Keratinocyte (primary cell): ENCODE results near the gene SMG6. TPM values are rescaled to one million over a fixed set of nuclear protein-coding genes. Genes with fewer than 3 reads are reported as not detected.
"Not testable (repeated sequence)": the region's sequence is repeated elsewhere in the genome, so short reads cannot be mapped to it uniquely, and the experiment has no call there.

Experiments used
- DNase-seq: peaks from one replicate; pipeline ENCODE4 v3.0.0-alpha.2; 2011; ENCODE audit warnings: low read depth, missing footprints, low spot score
- FAIRE-seq: peaks from 2 replicates; lab custom pipeline; 2011; peaks lifted over from hg19 to GRCh38; lab: Jason Lieb, UNC
- H2AFZ ChIP-seq: 2 replicates; pipeline ENCODE4 v1.6.0; 2012; ENCODE audit warnings: low read length, control low read depth, inconsistent platforms; ENCODE audit not compliant: control insufficient read depth
- H3K27ac ChIP-seq: 2 replicates; pipeline ENCODE4 v1.5.1; 2011; ENCODE audit warnings: low read length; ENCODE audit not compliant: control insufficient read depth, insufficient read depth
- H3K27me3 ChIP-seq: 3 replicates; pipeline ENCODE4 v1.6.0; 2011; ENCODE audit warnings: low read length; ENCODE audit not compliant: control insufficient read depth, insufficient read depth; ENCODE audit errors: extremely low read depth
- H3K36me3 ChIP-seq, 2 experiments: 2 replicates in 1 of 2; 3 replicates in 1 of 2; pipeline ENCODE4 v1.5.1; 2011; ENCODE audit warnings: low read length in 2 of 2, mild to moderate bottlenecking in 1 of 2; ENCODE audit not compliant: control insufficient read depth in 2 of 2, insufficient read depth in 2 of 2; ENCODE audit errors: extremely low read depth in 1 of 2
- H3K4me1 ChIP-seq: 3 replicates; pipeline ENCODE4 v1.5.1; 2011; ENCODE audit warnings: low read length; ENCODE audit not compliant: control insufficient read depth, insufficient read depth; ENCODE audit errors: extremely low read depth
- H3K4me2 ChIP-seq: 3 replicates; pipeline ENCODE4 v1.6.0; 2011; ENCODE audit warnings: low read depth, low read length; ENCODE audit not compliant: control insufficient read depth, insufficient read depth; ENCODE audit errors: extremely low read depth
- H3K4me3 ChIP-seq, 3 experiments: fragments of 200-600 bp in 1 of 3; sonication (generic) in 1 of 3; 2 replicates in 2 of 3; 3 replicates in 1 of 3; pipeline ENCODE4 v1.5.1; 2011 to 2016; ENCODE audit warnings: low read length in 3 of 3, mild to moderate bottlenecking in 3 of 3, control low read depth in 2 of 3, inconsistent platforms in 1 of 3, low read depth in 1 of 3, mixed read lengths in 1 of 3, mixed run types in 1 of 3, moderate library complexity in 1 of 3; ENCODE audit not compliant: control insufficient read depth in 2 of 3, insufficient read depth in 2 of 3; ENCODE audit errors: extremely low read depth in 1 of 3
- H3K79me2 ChIP-seq: 2 replicates; pipeline ENCODE4 v1.6.0; 2012; ENCODE audit warnings: low read length; ENCODE audit not compliant: control insufficient read depth, insufficient read depth
- H3K9ac ChIP-seq: 3 replicates; pipeline ENCODE4 v1.6.0; 2011; ENCODE audit warnings: low read length; ENCODE audit not compliant: control insufficient read depth, insufficient read depth; ENCODE audit errors: extremely low read depth
- H3K9me1 ChIP-seq: 3 replicates; pipeline ENCODE4 v1.6.0; 2011; ENCODE audit warnings: low read length; ENCODE audit not compliant: control insufficient read depth, insufficient read depth; ENCODE audit errors: extremely low read depth
- H3K9me3 ChIP-seq: 2 replicates; pipeline ENCODE4 v1.5.1; 2012; ENCODE audit warnings: low read depth, low read length; ENCODE audit not compliant: control insufficient read depth
- H4K20me1 ChIP-seq: 3 replicates; pipeline ENCODE4 v1.6.0; 2011; ENCODE audit warnings: low read length; ENCODE audit not compliant: control insufficient read depth, insufficient read depth; ENCODE audit errors: extremely low read depth
- EZH2 ChIP-seq: IDR thresholded peaks from one replicate; pipeline ENCODE4 v1.6.1; 2012; ENCODE audit warnings: inconsistent platforms, mild to moderate bottlenecking, low read length, moderate library complexity
- dilution Hi-C: fragments of 300-500 bp; cut with MboI; formaldehyde crosslinking; loops from one replicate; pipeline ENCODE4 v1.7.0; 2020; ENCODE audit warnings: low sequenced_read_pairs; ENCODE audit not compliant: extremely low pct_ligation_motif_present
- polyA plus RNA-seq, 5 experiments: library from polyadenylated mRNA; depleted of rRNA in 3 of 5; stranded (reverse) in 3 of 5; stranded (forward) in 1 of 5; unstranded in 1 of 5; fragments of >200 nt; gene quantifications; 1 replicate in 1 of 5; 2 replicates in 3 of 5; 3 replicates in 1 of 5; pipeline versions ENCODE4 v1.2.1 to v1.2.3, GENCODE V29; 2011 to 2012; ENCODE audit warnings: missing spikeins in 2 of 5, low read depth in 1 of 5, low replicate concordance in 1 of 5
- TF ChIP-seq, protein P1 (sequence below), 3 experiments: IDR thresholded peaks in 1 of 3; conservative IDR thresholded peaks in 1 of 3; optimal IDR thresholded peaks in 1 of 3; 2 replicates in 2 of 3; 3 replicates in 1 of 3; pipeline versions ENCODE3 to v1.5.1; 2011; ENCODE audit warnings: low read length in 3 of 3, mild to moderate bottlenecking in 3 of 3, moderate library complexity in 2 of 3, control low read depth in 1 of 3, inconsistent platforms in 1 of 3; ENCODE audit not compliant: insufficient read depth in 2 of 3; ENCODE audit errors: extremely low read depth in 1 of 3

Gene SMG6
- polyA plus RNA-seq, 1 donor (not counting 4 experiments of a cell fraction or from before 2014, with no cell fraction given): 3.6 TPM

DNA sequence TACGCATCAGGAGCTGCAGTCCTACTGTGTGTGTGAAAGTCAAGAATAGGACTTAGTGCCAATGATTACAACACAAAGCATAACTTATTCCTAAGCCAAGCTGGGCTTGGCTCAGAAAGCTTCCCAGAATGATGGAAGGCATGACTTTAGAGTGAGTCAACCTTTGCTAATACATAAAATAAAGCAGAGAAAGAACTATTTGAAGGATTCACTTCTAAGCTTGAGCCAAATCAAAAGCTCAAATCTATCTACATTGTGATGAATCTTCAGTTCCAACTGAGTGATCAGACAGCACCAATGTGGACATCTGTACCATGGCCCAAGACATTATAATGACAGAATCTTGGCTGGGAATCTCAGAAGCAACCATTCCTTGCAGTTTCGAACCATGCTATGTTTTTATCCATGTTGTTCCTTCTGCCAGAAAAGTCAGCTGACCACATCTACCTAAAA is 41.4 kb downstream of the SMG6 start:
- Histone ChIP-seq H4K20me1 (no peaks in the 10 kb centered on the region), H3K9me3 (no peaks in the 10 kb centered on the region), H3K9me1 (peaks cover 2% of the 10 kb centered on the region), H3K4me1 (peaks cover 30% of the 10 kb centered on the region), H3K9ac (no peak overlapping the region), H2AFZ (no peak overlapping the region), H3K27ac (peak overlapping the region; percentile 34), H3K4me2 (peak overlapping the region; percentile 37), H3K36me3 (peaks cover 2 to 11% of the 10 kb centered on the region in 2 experiments), H3K27me3 (no peaks in the 10 kb centered on the region), H3K4me3 (no peak overlapping the region), H3K79me2 (peaks cover 3% of the 10 kb centered on the region)
- dilution Hi-C loops: no loop called here
- TF ChIP-seq, protein P1, sequence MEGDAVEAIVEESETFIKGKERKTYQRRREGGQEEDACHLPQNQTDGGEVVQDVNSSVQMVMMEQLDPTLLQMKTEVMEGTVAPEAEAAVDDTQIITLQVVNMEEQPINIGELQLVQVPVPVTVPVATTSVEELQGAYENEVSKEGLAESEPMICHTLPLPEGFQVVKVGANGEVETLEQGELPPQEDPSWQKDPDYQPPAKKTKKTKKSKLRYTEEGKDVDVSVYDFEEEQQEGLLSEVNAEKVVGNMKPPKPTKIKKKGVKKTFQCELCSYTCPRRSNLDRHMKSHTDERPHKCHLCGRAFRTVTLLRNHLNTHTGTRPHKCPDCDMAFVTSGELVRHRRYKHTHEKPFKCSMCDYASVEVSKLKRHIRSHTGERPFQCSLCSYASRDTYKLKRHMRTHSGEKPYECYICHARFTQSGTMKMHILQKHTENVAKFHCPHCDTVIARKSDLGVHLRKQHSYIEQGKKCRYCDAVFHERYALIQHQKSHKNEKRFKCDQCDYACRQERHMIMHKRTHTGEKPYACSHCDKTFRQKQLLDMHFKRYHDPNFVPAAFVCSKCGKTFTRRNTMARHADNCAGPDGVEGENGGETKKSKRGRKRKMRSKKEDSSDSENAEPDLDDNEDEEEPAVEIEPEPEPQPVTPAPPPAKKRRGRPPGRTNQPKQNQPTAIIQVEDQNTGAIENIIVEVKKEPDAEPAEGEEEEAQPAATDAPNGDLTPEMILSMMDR (optimal IDR thresholded peaks at IDR 0.05 in 1 of 3, IDR thresholded peaks at IDR 0.05 in 1 of 3, conservative IDR thresholded peaks at IDR 0.05 in 1 of 3; ENCODE audit: extremely low read depth in 1 of 3, insufficient read depth in 2 of 3, low read length in 3 of 3): no peak
- no peak for TF ChIP-seq EZH2
- DNase-seq: no peak
- FAIRE-seq: peak; percentile 88

DNA sequence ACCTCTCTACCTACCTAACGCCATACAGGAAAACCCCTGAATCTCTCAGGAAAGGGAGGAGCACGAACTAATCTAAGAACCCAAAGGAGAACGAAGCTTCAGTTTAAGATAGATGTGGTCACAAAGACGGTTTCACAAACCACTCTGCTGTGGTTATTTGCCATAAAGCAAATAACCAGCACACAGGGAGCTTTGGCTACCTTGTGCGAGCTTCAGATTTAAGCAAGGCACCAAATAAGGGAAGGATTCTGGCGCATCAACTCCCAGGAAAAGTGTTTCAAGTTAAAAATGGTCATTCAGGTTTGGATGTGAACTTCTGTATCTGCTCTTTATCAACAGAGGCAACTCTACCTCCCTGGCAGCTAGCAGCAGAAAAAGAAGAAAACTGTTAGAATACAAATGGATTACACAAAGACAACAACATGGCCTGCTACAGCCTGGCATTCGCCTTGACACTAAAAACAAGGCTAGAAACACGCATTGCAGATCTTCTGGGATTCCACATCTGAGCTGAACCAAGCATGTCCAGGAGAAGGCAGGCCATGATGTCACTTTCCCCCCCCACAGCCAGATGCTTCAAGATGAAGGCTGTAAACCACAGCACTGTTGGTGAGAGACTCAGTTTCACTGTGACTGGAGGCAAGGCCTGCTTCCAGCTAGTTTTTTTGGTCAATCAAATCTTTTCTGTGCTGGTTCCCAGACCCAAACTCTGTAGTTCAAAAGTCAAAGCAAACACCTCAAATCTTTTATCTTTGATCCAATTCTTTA is 43.6 kb downstream of the SMG6 start:
- peaks cover 3% of the 10 kb centered on the region for H3K79me2 ChIP-seq
- H3K4me3 ChIP-seq: no peak overlapping the region
- peaks cover 30% of the 10 kb centered on the region for H3K4me1 ChIP-seq
- no peak overlapping the region for H2AFZ ChIP-seq
- peaks cover 2 to 8% of the 10 kb centered on the region in 2 experiments for H3K36me3 ChIP-seq
- H3K27ac ChIP-seq: no peak overlapping the region
- H4K20me1 ChIP-seq: no peaks in the 10 kb centered on the region
- H3K9me3 ChIP-seq: no peaks in the 10 kb centered on the region
- DNase-seq (no peak), FAIRE-seq (no peak)
- no peak for TF ChIP-seq EZH2
- TF ChIP-seq, protein P1 (optimal IDR thresholded peaks at IDR 0.05 in 1 of 3, IDR thresholded peaks at IDR 0.05 in 1 of 3, conservative IDR thresholded peaks at IDR 0.05 in 1 of 3; ENCODE audit: extremely low read depth in 1 of 3, insufficient read depth in 2 of 3, low read length in 3 of 3): no peak
- dilution Hi-C loops: no loop called here
- H3K9me1 ChIP-seq: peaks cover 2% of the 10 kb centered on the region
- H3K9ac ChIP-seq: no peak overlapping the region
- no peaks in the 10 kb centered on the region for H3K27me3 ChIP-seq
- no peak overlapping the region for H3K4me2 ChIP-seq

DNA sequence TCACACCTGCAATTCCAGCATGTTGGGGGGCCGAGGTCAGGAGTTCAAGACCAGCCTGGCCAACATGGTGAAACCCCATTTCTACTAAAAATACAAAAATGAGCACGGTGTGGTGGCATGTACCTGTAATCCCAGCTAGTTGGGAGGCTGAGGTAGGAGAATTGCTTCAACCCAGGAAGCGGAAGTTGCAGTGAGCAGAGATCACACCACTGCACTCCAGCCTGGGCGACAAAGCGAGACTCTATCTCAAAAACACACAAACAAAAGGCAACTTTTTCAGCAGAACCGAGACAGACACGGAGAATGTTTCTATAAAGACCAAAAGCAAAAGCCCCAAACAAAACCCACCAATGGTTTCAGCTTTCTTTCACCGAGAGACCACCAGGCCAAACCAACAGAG is 44.8 kb downstream of the SMG6 start:
- H2AFZ ChIP-seq, H3K9me3 ChIP-seq, H3K27ac ChIP-seq, H3K27me3 ChIP-seq, H3K4me3 ChIP-seq, H3K9ac ChIP-seq, H4K20me1 ChIP-seq, H3K36me3 ChIP-seq, dilution Hi-C loops, H3K79me2 ChIP-seq, DNase-seq, H3K9me1 ChIP-seq: not testable (repeated sequence)
- peaks cover 25% of the 10 kb centered on the region for H3K4me1 ChIP-seq
- FAIRE-seq: peak; percentile 55
- peak overlapping the region; percentile 52 for H3K4me2 ChIP-seq
